ENCODE data around the gene TRIM46.
A peak's percentile ranks its signal among the peaks of the same experiment; 100 is the strongest.
"Not testable (repeated sequence)": the region's sequence is repeated elsewhere in the genome, so short reads cannot be mapped to it uniquely, and the experiment has no call there.

The TRIM46 gene

GRCh38 chr1:155186067-155186793 is 12.6 kb downstream of the TRIM46 start:
- no peak for DNase-seq (ENCODE audit: low read depth in 2 of 2)

GRCh38 chr1:155186794-155187455 is 13.3 kb downstream of the TRIM46 start:
- no peak for DNase-seq (ENCODE audit: low read depth in 2 of 2)

- DNase-seq (ENCODE audit: low read depth in 2 of 2): no peak
These were observed 13.8 kb downstream of the TRIM46 start for GRCh38 chr1:155187456-155187891.

- DNase-seq (ENCODE audit: low read depth in 2 of 2): no peak
These were observed 14.6 kb downstream of the TRIM46 start for GRCh38 chr1:155188268-155188667.

- not testable (repeated sequence) for DNase-seq (ENCODE audit: low read depth in 2 of 2)
These were observed 16.3 kb downstream of the TRIM46 start for GRCh38 chr1:155189926-155190325.

GRCh38 chr1:155191904-155192303 is 18.3 kb downstream of the TRIM46 start:
- DNase-seq (ENCODE audit: low read depth in 2 of 2): no peak

GRCh38 chr1:155192346-155193274 is 19.0 kb downstream of the TRIM46 start:
- DNase-seq (ENCODE audit: low read depth in 2 of 2): no peak

GRCh38 chr1:155193275-155193990 is 19.8 kb downstream of the TRIM46 start:
- peak; percentile 71 to 77 for DNase-seq (ENCODE audit: low read depth in 2 of 2)

GRCh38 chr1:155193991-155194240 is 20.3 kb downstream of the TRIM46 start:
- not testable (repeated sequence) for DNase-seq (ENCODE audit: low read depth in 2 of 2)

GRCh38 chr1:155195201-155196102 is 21.8 kb downstream of the TRIM46 start:
- DNase-seq (ENCODE audit: low read depth in 2 of 2): no peak

- no peak for DNase-seq (ENCODE audit: low read depth in 2 of 2)
These were observed 22.6 kb downstream of the TRIM46 start for GRCh38 chr1:155196103-155196892.

GRCh38 chr1:155196893-155197638 is 23.4 kb downstream of the TRIM46 start:
- no peak for DNase-seq (ENCODE audit: low read depth in 2 of 2)

GRCh38 chr1:155197901-155198546 is 24.4 kb downstream of the TRIM46 start:
- DNase-seq (ENCODE audit: low read depth in 2 of 2): no peak

- DNase-seq (ENCODE audit: low read depth in 2 of 2): no peak
These were observed 24.9 kb downstream of the TRIM46 start for GRCh38 chr1:155198547-155198906.

GRCh38 chr1:155199792-155200191 is 26.1 kb downstream of the TRIM46 start:
- no peak for DNase-seq (ENCODE audit: low read depth in 2 of 2)

GRCh38 chr1:155200920-155201319 is 27.3 kb downstream of the TRIM46 start:
- DNase-seq (ENCODE audit: low read depth in 2 of 2): no peak

- no peak for DNase-seq (ENCODE audit: low read depth in 2 of 2)
These were observed 28.5 kb downstream of the TRIM46 start for GRCh38 chr1:155202198-155202597.

GRCh38 chr1:155202731-155203515 is 29.3 kb downstream of the TRIM46 start:
- no peak for DNase-seq (ENCODE audit: low read depth in 2 of 2)
